Breast epithelium (tissue), 3 donors: Measurements from ENCODE around the gene ATXN1L.

ENCODE experiments used
- POLR2AphosphoS5 ChIP-seq, 3 donors: sonication (generic); formaldehyde crosslinking; IDR thresholded peaks; one replicate each; pipeline ENCODE4 v1.6.1; 2017; ENCODE audit warnings: antibody characterized with exemption in 3 of 3
- TF ChIP-seq, protein P1 (sequence below), 3 donors: fragments of 450-650 bp; IDR thresholded peaks; one replicate each; pipeline ENCODE4 v1.5.1; 2016 to 2017; ENCODE audit warnings: antibody characterized with exemption in 3 of 3, mild to moderate bottlenecking in 3 of 3, moderate library complexity in 3 of 3

DNA sequence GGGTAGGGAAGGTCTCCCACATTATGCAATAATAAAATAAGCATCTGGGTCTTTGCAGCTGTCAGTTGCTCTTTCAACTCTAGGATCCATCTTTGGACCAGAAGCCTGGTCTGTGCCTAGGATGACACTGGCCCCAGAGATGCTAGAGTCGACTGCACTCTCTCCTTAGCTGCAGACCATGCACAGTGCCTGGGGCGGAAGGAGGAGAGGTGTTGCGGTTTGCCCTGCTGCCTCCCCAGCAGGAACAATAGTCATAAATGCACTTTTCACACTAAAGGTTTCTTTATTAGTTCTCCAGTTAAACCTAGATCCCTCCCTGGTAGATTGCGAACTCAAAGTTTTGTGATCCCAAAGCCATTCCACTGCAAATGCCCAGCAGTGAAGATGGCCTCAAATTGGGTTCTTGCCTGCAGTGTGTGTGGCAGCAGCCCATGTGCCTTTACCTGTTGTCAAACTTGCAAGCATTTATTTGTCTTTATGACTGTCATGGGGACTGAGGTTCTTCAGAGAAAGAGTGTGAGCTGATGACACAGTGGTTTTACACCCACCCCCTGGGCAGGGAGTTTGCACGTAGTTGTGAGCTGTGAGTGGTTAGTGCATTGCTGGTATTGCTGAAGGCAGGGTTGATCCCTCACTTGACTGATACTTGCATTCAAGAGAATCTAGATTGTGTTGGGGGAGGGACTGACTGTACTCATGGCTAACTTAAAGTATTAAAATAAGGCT, 10.3 kb downstream of the ATXN1L start:
- TF ChIP-seq, protein P1, sequence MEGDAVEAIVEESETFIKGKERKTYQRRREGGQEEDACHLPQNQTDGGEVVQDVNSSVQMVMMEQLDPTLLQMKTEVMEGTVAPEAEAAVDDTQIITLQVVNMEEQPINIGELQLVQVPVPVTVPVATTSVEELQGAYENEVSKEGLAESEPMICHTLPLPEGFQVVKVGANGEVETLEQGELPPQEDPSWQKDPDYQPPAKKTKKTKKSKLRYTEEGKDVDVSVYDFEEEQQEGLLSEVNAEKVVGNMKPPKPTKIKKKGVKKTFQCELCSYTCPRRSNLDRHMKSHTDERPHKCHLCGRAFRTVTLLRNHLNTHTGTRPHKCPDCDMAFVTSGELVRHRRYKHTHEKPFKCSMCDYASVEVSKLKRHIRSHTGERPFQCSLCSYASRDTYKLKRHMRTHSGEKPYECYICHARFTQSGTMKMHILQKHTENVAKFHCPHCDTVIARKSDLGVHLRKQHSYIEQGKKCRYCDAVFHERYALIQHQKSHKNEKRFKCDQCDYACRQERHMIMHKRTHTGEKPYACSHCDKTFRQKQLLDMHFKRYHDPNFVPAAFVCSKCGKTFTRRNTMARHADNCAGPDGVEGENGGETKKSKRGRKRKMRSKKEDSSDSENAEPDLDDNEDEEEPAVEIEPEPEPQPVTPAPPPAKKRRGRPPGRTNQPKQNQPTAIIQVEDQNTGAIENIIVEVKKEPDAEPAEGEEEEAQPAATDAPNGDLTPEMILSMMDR (IDR thresholded peaks at IDR 0.05), result no peak
- no peak for TF ChIP-seq POLR2AphosphoS5 (IDR thresholded peaks at IDR 0.05)
